Omental fat pad (tissue), 4 donors: ENCODE results near the gene LBH. TPM values are rescaled to one million over a fixed set of nuclear protein-coding genes. Genes with fewer than 3 reads are reported as not detected.
"Not testable (repeated sequence)": the region's sequence is repeated elsewhere in the genome, so short reads cannot be mapped to it uniquely, and the experiment has no call there.

ENCODE experiments used
- ATAC-seq: fragments of 150-250 bp; one replicate; pipeline ENCODE4 v1.9.1; 2016; ENCODE audit warnings: mild to moderate bottlenecking, moderate library complexity; ENCODE audit not compliant: low FRiP score
- DNase-seq: peaks from one replicate; pipeline ENCODE4 v3.0.0-alpha.2; 2019; ENCODE audit warnings: low spot score
- total RNA-seq, 4 donors: library from RNA; depleted of rRNA; stranded (reverse); fragments of >200 nt; gene quantifications; one replicate each; pipeline ENCODE4 v1.1.0, GENCODE V29; 2016
- TF ChIP-seq, protein P1 (sequence below), 3 donors: fragments of 450-650 bp; IDR thresholded peaks; one replicate each; pipeline ENCODE4 v1.5.1; 2016 to 2017; ENCODE audit warnings: antibody characterized with exemption in 3 of 3, mild to moderate bottlenecking in 3 of 3, moderate library complexity in 2 of 3

LBH gene
- total RNA-seq, 4 donors from 2014 or later = 14.4 to 20.6 (median 19.4) TPM

GRCh38 chr2:30264274-30264673 is 32.9 kb downstream of the LBH start:
- TF ChIP-seq, protein P1, sequence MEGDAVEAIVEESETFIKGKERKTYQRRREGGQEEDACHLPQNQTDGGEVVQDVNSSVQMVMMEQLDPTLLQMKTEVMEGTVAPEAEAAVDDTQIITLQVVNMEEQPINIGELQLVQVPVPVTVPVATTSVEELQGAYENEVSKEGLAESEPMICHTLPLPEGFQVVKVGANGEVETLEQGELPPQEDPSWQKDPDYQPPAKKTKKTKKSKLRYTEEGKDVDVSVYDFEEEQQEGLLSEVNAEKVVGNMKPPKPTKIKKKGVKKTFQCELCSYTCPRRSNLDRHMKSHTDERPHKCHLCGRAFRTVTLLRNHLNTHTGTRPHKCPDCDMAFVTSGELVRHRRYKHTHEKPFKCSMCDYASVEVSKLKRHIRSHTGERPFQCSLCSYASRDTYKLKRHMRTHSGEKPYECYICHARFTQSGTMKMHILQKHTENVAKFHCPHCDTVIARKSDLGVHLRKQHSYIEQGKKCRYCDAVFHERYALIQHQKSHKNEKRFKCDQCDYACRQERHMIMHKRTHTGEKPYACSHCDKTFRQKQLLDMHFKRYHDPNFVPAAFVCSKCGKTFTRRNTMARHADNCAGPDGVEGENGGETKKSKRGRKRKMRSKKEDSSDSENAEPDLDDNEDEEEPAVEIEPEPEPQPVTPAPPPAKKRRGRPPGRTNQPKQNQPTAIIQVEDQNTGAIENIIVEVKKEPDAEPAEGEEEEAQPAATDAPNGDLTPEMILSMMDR (IDR thresholded peaks at IDR 0.05) = no peak
- DNase-seq (no peak), ATAC-seq (no peak)

DNA sequence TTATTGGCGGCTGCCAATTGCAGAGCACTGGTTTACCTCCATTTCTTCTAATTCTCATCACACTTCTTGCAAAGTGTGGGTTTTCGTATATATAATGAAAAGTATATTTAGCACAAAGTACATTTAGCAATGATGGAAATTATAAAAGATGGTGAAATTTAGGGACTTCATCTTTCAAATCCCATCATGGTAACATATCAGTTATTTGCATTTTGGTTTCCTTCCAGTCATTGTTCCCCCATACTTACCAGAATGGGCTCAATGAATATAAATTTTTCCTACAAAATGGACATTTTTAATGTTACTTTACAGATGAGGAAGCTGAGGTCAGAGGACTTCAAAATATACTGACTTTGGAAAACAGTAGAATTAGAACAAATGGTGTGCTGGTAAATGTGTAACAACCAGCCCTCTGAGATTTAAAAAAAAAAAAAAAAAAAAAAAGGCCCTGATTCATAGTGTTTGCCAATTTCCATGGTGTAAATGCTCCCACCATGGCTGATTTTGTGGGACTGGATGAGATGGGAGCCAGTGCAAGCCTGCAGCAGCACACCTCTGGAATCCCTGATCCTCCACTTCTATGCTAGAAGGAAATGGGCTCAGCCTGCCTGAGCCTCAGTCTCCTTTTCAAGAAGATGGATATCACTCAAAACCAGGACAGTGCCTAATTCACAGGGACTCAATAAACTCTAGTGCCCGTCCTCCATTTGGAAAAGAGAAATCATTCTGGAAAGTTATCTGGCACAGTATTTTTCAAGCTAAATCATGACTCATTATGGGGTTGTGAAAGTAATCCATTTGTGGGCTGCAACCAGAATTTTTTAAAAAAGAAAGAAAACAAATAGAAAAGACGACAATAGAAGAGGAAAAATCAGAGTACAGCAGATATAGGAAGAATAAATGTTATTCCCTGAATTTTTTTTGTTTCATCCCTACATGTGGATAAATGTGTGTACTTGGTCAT is 34.0 kb downstream of the LBH start:
- no peak for DNase-seq
- TF ChIP-seq, protein P1 (IDR thresholded peaks at IDR 0.05) = no peak
- peak; percentile 42 for ATAC-seq

GRCh38 chr2:30266051-30266621 is 34.8 kb downstream of the LBH start:
- ATAC-seq = peak; percentile 55
- no peak for DNase-seq
- TF ChIP-seq, protein P1 (IDR thresholded peaks at IDR 0.05) = no peak

GRCh38 chr2:30266705-30267104 is 35.4 kb downstream of the LBH start:
- TF ChIP-seq, protein P1 (IDR thresholded peaks at IDR 0.05) = no peak
- DNase-seq = no peak
- ATAC-seq = peak; percentile 4

- TF ChIP-seq, protein P1 (IDR thresholded peaks at IDR 0.05) = no peak
- DNase-seq = no peak
- ATAC-seq = no peak
Observed at GRCh38 chr2:30267161-30267975, 36.0 kb downstream of the LBH start.

- DNase-seq = no peak
- ATAC-seq = no peak
Observed at GRCh38 chr2:30268296-30268871, 37.0 kb downstream of the LBH start.

GRCh38 chr2:30269114-30269770 is 37.9 kb downstream of the LBH start:
- ATAC-seq, DNase-seq: not testable (repeated sequence)

More at GRCh38 chr2:30268296-30268871, 37.0 kb downstream of the LBH start:
- TF ChIP-seq, protein P1 (IDR thresholded peaks at IDR 0.05) = no peak
